SK-MEL-5 (cell line): Measurements from ENCODE around the gene B4GALNT3. TPM values are rescaled to one million over a fixed set of nuclear protein-coding genes. Genes with fewer than 3 reads are reported as not detected.
A peak's percentile ranks its signal among the peaks of the same experiment; 100 is the strongest.
"Not testable (repeated sequence)": the region's sequence is repeated elsewhere in the genome, so short reads cannot be mapped to it uniquely, and the experiment has no call there.

Experiments used
- DNase-seq: peaks from one replicate; pipeline ENCODE4 v3.0.0-alpha.2; 2016; ENCODE audit warnings: low read depth, low spot score
- in situ Hi-C: cut with HindIII; loops from 2 replicates; pipeline ENCODE4 v1.10.0; 2016; ENCODE audit warnings: low sequenced_read_pairs, high pct_unique_total_duplicates, low pct_unique_long_range_greater_than_20kb
- total RNA-seq: library from RNA; depleted of rRNA; stranded (reverse); fragments of >200 nt; shearing (Covaris generic); gene quantifications from 2 replicates; pipeline ENCODE4 v1.2.3, GENCODE V29; 2014

The B4GALNT3 gene
- total RNA-seq, 1 experiment from 2014 or later: 0.34 TPM

DNA sequence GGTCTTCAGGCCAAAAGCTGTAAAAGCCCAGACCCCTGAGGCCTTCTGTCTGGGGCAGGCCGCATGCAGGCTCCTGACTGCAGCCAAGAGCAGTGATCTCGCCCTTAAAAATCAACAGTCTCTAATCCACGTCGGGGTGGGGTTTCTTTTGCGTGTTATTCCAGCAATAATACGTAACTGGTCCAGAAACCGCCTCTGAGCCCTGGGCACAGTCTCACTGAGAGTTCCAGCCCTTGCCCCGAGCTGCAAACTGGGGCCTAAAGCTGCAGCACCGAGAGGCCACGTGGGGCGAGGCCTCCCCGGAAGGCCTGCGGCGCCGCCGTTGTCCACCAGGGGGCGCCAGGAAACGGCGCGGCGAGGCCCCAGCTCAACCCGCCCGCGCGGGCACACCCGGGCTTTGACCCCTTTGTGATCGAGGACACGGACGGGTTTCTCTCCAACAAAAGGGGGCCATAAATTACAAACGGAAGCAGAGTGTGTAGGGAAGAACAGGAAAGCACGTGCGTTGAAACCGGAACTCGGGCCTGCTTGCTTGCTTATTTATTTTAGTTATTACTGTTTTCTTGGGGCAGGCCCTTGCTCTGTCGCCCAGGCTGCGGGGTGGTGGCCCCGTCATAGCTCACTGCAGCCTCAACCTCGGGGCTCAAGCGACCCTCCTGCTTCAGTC lies 116.3 kb downstream of the B4GALNT3 start:
- in situ Hi-C loops: no loop called here

DNA sequence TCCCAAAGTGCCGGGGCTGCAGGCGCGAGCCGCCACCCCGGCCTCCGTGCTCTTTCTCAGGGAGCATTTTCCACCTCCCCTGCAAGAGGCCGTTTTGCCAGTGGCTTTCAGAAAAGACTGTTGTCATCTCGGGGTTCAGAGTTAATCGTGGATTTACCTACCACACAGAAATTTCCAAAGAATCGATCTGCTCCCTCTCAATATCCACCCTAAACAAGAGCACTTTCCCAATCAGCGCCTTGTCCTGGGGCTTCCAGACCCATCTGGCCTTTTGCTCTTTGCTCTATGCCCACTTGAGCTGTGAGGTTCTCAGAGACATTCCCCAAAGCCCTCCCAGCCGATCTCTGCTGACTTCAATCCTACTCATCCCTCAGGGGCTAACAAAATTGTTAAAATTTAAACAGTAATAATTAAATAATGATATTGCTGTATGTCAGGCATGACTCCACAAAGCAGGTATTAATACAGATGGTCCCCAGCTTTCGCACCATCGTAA lies 116.9 kb downstream of the B4GALNT3 start:
- in situ Hi-C loops: no loop called here
- DNase-seq: no peak

More for the DNA sequence above, 116.3 kb downstream of the B4GALNT3 start:
- DNase-seq: peak; percentile 64

DNA sequence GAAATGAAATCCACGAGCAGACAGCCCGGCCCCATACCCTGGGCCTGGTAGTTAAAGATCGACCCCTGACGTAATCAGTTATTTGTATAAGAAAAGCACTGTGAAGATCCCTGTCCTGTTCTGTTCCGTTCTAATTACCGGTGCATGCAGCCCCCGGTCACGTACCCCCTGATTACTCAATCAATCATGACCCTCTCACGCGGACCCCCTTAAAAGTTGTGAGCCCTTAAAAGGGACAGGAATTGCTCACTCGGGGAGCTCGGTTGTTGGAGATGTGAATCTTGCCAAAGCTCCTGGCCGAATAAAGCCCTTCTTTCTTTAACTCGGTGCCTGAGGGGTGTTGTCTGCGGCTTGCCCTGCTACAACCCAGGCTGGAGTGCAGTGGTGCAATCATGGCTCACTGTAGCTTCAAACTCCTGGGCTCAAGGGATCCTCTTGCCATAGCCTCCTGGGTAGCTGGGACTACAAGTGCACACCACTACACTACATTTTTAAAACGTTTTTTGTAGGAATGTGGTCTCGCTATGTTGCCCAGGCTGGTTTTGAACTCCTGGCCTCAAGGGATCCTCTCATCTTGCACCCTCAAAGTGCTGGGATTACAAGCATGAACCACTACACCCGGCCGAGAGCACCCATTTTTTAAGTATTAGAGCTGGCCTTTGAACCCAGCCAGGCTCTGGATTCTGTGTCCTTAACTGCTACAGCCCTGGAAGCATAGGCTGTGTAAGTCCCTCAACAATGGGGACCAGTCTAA lies 118.4 kb downstream of the B4GALNT3 start:
- in situ Hi-C loops: not testable (repeated sequence)
- DNase-seq: peak; percentile 41

DNA sequence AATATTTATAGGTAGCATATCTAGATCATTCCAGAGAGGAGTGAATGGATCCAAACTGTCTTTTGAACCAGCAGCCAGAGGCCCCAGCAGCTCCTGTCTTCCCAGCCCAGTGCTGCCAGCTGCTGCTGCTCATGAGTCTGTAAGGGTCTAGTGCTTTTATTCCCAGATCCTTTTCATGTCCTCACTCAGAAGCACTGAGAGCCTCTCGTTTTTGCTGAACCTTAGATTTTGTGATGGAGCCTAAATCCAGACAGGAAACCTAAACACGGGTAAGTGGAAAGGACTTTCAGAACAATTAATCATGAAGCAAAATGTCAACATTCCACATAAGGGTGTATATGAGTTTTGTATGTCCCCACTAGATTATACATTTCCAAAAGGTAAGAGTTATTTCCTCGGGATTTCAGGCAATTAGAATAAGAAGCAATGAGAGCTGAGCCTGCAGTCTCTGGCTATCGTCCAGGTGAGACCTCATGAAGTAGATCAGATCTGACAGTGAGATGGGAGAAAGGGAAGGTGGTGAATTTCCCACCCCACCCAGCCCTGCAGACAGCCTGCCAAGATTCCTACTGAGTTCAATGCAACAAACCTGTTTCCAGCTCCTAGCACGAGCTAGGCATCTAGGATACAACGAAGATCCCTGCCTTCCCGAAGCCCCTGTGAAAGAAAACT lies 119.1 kb downstream of the B4GALNT3 start:
- in situ Hi-C loops: no loop called here

DNA sequence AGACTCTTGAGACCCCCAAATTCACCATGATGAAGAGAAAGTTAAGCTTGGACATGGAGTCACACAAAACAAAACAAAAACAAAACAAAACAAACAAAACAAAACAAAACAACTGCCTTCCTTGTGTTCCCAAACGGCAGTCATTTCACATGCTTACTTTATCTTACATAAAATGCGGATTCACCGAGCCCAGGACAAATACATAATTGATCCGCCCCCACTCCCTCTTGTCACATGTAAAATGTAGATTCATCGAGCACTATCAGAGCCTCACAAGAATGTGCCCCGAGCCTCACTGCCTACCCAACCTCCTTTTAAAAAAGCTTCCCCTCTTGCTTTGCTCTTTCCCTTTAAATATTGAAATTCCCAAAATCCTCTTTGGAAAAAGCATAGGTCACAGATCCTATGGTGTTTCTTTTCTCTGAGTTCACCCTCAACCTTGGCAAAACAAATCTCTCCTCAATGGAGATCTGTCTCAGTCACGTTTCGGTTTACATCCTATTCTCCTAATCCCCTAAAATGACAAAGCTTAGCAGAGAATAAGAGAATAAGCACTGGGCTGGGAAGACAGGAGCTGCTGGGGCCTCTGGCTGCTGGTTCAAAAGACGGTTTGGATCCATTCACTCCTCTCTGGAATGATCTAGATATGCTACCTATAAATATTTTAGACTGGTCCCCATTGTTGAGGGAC lies 119.8 kb downstream of the B4GALNT3 start:
- in situ Hi-C loops: no loop called here
- DNase-seq: no peak

More for the DNA sequence above, 119.1 kb downstream of the B4GALNT3 start:
- DNase-seq: no peak

DNA sequence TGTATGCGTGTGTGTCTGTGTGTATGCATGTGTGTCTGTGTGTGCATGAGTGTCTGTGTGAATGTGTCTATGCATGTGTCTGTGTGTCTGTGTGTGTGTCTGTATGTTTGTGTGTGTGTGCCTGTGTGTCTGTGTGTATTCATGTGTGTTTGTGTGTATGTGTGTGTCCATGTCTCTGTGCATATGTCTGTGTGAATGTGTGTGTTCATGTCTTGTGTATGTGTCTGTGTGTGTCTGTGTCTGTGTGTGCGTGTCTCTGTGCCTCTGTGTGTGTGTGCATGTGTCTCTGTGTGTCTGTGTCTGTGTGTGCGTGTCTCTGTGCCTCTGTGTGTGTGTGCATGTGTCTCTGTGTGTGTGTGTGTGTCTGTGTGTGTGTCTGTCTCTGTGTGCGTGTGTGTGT lies 121.1 kb downstream of the B4GALNT3 start:
- in situ Hi-C loops: no loop called here
- no peak for DNase-seq

DNA sequence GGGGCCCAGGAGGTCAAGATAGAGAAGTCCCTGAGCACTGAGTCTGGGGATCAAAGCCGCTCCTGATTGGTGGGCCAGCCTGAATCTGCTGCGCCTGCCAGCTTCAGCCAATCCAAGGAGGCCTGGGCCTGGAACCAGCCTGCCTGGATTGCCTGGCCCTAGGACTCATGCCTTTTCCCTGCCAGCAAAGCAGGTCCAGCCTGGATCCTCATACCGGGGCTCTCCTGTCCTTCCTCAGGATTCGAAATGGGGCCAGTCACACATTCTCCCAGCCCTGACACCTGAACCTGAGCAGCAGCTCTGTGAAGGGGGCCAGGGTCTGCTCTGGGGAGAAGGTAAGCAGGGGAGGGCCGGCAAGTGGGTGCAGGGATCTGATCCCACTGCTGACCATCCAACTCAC lies 121.6 kb downstream of the B4GALNT3 start:
- in situ Hi-C loops: no loop called here

DNA sequence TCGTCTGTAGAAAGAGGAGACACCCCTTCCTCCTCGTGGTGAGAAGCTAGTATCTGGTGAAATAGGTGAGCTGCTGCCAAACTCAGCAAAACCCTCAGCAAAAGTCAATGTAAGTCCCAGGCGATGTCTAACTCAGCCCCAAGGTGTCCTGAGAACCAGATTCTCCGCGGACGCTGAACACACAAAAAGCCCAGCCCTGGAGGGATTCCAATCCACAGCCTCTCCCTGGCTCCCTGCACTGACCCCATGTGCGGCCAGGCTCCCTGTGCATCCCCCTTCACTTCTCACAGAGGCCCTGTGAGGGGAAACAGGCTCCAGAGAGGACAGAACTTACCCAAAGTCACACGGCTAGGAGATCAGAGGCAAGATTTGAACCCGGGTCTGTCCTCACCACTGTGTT lies 122.0 kb downstream of the B4GALNT3 start:
- in situ Hi-C loops: no loop called here
- no peak for DNase-seq

More for the DNA sequence above, 121.6 kb downstream of the B4GALNT3 start:
- DNase-seq: no peak

DNA sequence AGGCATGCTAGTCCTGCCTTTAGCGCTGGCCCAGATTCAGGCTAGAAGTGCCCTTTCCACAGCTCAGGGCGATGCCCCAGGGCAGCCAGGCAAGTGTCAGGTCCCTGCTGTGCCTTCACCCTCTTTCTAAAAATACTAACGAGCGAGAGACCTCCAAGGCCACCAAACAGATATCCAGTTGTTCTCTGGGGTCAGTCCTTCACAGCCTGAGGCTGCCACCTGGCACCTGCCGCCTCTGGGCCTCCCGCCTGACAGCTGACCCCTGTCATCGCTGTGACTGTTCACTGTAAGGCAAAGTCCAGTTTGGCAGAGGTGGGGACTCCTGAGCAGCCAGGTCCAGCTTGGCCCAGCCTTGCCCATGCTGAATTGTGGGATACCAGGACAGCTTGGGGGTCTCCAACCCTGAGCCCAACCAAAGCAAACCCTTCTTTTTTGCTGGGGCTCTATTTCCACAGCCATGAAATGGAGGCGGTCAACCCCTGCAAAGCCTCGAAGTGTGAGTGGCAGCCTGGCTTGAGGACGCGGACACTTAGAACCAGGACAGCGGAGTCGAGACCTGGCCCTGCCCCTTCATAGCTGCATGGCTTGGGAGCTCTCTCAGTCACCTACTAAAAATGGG lies 123.6 kb downstream of the B4GALNT3 start:
- DNase-seq: no peak
- in situ Hi-C loops: no loop called here

DNA sequence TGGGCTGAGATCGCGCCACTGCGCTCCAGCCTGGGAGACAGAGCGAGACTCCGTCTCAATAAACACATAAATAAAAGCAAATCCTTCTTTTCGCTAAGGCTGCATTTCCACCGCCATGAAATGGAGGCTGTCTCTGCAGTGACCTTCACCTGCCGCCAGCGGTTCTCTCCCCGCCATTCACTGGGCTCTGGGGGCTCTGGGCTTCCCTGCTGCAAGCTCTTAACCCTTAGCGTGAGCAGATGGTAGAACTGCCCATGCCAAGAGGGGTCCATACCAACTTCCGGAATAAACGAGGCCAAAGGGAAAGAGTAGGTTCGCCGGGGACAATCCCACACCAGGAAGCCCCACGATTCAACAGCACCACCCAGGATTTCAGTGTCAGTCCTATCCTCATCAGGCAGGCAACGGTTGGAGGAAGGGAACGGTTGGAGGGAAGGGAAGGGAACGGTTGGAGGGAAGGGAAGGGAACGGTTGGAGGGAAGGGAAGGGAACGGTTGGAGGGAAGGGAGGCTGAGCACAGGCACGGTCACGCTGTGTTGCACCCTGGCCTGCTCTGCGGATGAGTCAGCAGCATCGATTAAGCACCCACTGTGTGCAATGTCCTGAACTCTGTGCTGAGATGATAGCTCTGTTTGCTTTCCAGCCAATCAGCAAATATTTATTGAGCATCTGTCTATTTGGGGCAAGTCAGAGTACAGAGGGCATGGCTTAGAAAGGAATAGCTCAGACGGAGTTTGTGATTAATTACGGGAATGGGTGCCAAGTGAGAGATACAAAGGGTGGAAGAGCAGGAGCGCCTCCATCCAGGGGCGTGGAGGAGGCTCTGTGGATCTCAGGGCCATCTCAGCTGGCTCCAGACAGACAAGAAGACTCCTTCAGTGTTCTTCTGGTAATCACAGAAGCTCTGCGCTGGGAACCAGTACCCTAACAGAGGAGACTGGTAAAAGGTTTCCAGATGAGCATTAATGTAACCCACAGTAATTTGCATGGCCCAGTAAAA lies 125.6 kb downstream of the B4GALNT3 start:
- in situ Hi-C loops: no loop called here
- no peak for DNase-seq

DNA sequence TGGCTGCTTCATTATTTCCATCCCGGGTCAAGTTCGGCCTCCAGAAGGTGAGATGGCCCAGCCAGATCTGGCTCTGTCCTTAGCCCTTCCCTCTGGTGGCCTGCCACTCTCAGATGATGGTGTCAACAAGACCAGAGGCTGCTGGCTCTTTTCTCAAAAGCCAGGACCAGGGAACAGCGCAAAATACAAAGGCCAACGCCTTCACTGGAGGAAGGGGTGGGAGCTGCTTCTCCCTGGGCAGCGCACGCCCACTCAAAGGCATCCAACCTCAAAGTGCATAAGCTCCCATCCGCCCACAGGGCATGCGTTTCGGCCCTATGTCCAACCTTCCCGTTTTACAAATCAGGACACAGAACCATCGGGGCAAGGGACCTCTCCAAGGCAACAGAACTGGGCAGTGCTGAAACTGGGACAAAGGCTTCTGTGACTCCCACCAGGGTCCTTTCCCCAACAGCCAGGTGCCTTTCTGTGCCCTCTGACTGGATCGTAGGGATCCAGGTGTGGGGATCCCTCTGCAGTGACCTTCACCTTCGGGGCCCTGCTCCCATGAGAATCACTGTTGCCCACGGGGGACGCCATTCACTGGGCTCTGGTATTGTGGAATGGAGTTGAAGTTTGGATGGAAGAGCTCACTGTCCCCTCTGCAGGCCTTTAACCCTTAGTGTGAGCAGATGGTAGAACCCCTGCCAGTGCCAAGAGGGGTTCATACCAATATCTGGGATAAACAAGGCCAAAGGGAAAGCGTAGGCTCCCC lies 126.8 kb downstream of the B4GALNT3 start:
- in situ Hi-C loops: no loop called here
- no peak for DNase-seq

DNA sequence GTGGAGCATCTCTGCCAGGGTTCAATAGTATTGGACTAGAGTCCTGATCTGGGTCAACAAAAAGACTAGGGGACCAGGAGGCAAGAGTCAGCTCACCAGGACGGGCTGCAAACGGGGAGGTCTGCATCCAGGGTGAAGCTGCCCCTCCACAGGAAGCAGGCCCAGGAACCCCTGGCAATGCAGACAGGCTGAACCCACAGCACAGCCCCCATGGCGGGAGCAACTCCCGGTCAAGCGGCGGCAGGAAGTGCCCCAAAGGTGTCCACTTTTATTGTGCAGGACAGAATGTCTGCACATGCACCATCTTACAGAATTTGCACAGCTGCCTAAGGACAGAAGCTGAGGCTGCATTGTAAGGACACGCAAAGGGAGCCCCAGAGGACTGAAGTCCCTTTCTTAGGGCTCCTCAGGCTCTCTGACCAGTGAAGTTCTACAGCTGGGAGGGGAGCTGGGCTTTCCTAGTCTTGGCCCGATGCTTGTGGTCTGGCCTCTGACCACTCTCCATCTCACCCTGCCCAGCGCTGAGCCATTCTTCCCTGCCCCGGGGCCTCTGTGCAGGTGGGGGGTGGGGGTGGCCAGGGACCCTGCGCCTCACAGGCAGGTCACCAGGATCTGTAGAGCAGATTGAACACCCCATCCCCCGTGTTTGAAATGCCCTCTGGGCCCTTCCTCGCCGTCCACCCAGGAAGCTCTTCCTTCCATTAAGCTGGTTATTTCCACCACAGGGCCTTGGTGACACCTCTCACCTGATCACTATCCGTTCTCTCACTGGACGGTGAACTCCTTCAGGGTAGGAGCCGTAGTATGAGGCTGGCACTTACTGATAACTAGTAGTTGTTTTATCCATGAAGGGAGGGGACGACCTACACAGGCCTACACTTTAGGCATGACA lies 127.6 kb downstream of the B4GALNT3 start:
- in situ Hi-C loops: no loop called here
- DNase-seq: no peak

DNA sequence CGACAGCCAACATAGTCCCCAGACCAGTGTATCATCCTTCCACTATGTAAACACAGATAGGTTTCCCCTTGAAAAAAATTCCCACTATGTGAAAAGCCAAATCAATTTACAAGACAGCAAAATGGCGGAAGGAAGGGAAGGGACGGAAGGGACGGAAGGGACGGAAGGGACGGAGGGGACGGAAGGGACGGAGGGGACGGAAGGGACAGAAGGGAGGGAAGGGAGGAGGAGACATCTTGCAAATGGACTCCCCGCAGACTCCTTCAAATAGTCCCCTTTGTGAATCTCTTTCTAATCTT lies 128.2 kb downstream of the B4GALNT3 start:
- in situ Hi-C loops: no loop called here
- no peak for DNase-seq

DNA sequence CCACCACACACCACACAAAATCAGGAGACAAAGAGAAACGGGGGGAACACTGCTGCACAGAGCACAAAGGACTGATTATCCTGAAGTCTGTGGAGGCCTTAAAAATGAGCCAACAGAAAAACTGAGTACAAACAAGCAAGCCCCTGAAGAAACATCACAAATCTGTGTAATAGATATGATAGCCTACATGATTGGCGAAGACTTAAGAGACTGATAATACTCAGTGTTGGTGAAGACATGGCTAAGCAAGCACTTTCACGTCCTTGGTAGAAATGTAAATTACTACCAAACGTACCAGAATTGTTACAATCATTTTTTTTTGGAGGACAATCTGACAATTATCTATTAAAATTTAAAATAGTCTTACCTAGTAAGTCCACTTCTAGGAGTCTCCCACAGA lies 128.9 kb downstream of the B4GALNT3 start:
- in situ Hi-C loops: no loop called here
- no peak for DNase-seq

DNA sequence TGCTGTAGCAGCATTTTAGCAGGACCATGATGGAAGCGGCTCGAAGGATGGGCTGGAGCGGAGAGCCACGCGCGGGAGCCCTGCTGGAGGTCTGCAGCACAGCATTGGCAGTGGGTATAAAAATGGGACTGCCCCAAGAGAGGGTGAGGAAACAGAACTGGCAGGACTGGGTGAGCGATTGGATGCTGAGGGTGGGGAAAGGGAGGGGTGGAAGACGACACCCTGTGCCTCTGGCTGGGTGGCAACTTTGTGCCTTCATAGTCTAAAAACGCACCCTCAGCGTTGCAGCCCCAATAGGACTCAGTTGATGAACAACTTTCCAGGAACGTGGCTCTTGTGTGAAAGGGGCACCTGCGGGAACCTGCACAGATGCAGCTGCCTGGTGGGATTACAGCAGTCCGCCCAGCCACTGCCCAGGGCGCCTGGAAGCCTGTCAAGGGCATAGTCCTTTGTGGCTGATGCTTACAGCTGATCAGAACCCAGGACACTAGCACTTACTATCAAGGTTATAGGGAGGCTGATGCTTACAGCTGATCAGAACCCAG lies 130.5 kb downstream of the B4GALNT3 start:
- DNase-seq: no peak
- in situ Hi-C loops: no loop called here
